Measurements from ENCODE around the gene ADCY7. TPM values are rescaled to one million over a fixed set of nuclear protein-coding genes. Genes with fewer than 3 reads are reported as not detected.

The ADCY7 gene
- total RNA-seq, 1 experiment from 2014 or later = 39.3 TPM

DNA sequence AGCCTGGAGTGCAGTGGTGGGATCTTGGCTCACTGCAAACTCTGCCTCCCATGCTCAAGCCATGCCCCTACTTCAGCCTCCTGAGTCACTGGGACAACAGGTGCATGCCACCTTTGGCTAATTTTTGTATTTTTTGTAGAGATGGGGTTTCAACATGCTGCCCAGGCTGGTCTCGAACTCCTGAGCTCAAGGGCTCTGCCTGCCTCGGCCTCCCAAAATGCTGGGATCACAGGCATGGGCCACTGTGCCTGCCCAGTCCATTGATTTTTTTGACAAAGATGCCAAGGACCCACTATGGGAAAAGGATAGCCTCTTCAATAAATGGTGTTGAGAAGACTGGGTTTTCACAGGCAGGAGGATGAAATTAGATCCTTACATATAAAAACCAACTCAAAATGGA is 10.8 kb upstream of the ADCY7 start:
- Histone ChIP-seq H3K79me2 (ENCODE audit: low read depth) (no peaks in the 10 kb centered on the region), H3K27me3 (ENCODE audit: insufficient read depth, low read depth) (no peaks in the 10 kb centered on the region), H2AFZ (no peak overlapping the region), H3K4me1 (replicated peaks; ENCODE audit: insufficient read depth) (no peaks in the 10 kb centered on the region), H3K4me3 (no peak overlapping the region), H4K20me1 (ENCODE audit: insufficient read depth) (no peaks in the 10 kb centered on the region; the same call in 1 of the 2 replicates), H3K36me3 (ENCODE audit: low read depth) (no peaks in the 10 kb centered on the region), H3K9me2 (ENCODE audit: insufficient read depth) (no peaks in the 10 kb centered on the region), H3F3A (ENCODE audit: insufficient read depth, low read depth) (no peaks in the 10 kb centered on the region), H3K9me3 (ENCODE audit: insufficient read depth, low read depth) (no peaks in the 10 kb centered on the region), H3K27ac (no peak overlapping the region), H3K4me2 (no peak overlapping the region)
- POLR2A ChIA-PET (ENCODE audit: unreplicated experiment) = interaction anchor here (0.6 kb wide), 1 partner anchor 57 kb away, joined by 3 read pairs; no protein-coding TSS in a partner anchor
- no TSS peak for BruUV-seq (replicated peaks)
- TF ChIP-seq EZH2 (IDR thresholded peaks at IDR 0.05; ENCODE audit: low read depth) = no peak
- TF ChIP-seq CTCF (conservative IDR thresholded peaks at IDR 0.05) = no peak
- no peak for DNase-seq
- CTCF ChIA-PET = interaction anchor here (0.7 kb wide), 1 partner anchor 11 kb away, joined by 6 read pairs; the partner anchor contains the start of gene ADCY7
- intact Hi-C loops (cut with micrococcal nuclease; ENCODE audit: unreplicated experiment) = no loop called here

- Histone ChIP-seq H3K27me3 (ENCODE audit: insufficient read depth, low read depth) (no peaks in the 10 kb centered on the region), H3K9me3 (ENCODE audit: insufficient read depth, low read depth) (no peaks in the 10 kb centered on the region), H3K9me2 (ENCODE audit: insufficient read depth) (no peaks in the 10 kb centered on the region), H3K4me2 (no peak overlapping the region), H3F3A (ENCODE audit: insufficient read depth, low read depth) (no peaks in the 10 kb centered on the region), H3K36me3 (ENCODE audit: low read depth) (no peaks in the 10 kb centered on the region), H2AFZ (no peak overlapping the region), H3K79me2 (ENCODE audit: low read depth) (no peaks in the 10 kb centered on the region), H3K4me1 (replicated peaks; ENCODE audit: insufficient read depth) (no peaks in the 10 kb centered on the region), H3K27ac (no peak overlapping the region), H4K20me1 (ENCODE audit: insufficient read depth) (no peaks in the 10 kb centered on the region), H3K4me3 (no peak overlapping the region)
- POLR2A ChIA-PET (ENCODE audit: unreplicated experiment) = no interaction called here
- DNase-seq = no peak
- intact Hi-C loops (cut with micrococcal nuclease; ENCODE audit: unreplicated experiment) = no loop called here
- TF ChIP-seq CTCF (conservative IDR thresholded peaks at IDR 0.05) (no peak), EZH2 (IDR thresholded peaks at IDR 0.05; ENCODE audit: low read depth) (no peak)
- no TSS peak for BruUV-seq (replicated peaks)
- CTCF ChIA-PET = interaction anchor here (0.7 kb wide), 1 partner anchor 1236 kb away, joined by 8 read pairs; no protein-coding TSS in a partner anchor
These were observed 9.7 kb upstream of the ADCY7 start for GRCh38 chr16:50256604-50257003.

- no peak overlapping the region for H3K4me2 ChIP-seq
- H2AFZ ChIP-seq = no peak overlapping the region
- ChIA-PET CTCF (no interaction called here), POLR2A (ENCODE audit: unreplicated experiment) (no interaction called here)
- no peak overlapping the region for H3K27ac ChIP-seq
- H3K4me1 ChIP-seq (replicated peaks; ENCODE audit: insufficient read depth) = no peaks in the 10 kb centered on the region
- TF ChIP-seq EZH2 (IDR thresholded peaks at IDR 0.05; ENCODE audit: low read depth) = no peak
- TF ChIP-seq CTCF (conservative IDR thresholded peaks at IDR 0.05) = no peak
- no peaks in the 10 kb centered on the region for H4K20me1 ChIP-seq (ENCODE audit: insufficient read depth)
- no peaks in the 10 kb centered on the region for H3K79me2 ChIP-seq (ENCODE audit: low read depth)
- no peaks in the 10 kb centered on the region for H3K36me3 ChIP-seq (ENCODE audit: low read depth)
- no peaks in the 10 kb centered on the region for H3K9me3 ChIP-seq (ENCODE audit: insufficient read depth, low read depth)
- DNase-seq = no peak
- BruUV-seq (replicated peaks) = no TSS peak
- intact Hi-C loops (cut with micrococcal nuclease; ENCODE audit: unreplicated experiment) = no loop called here
- no peaks in the 10 kb centered on the region for H3K9me2 ChIP-seq (ENCODE audit: insufficient read depth)
- H3K4me3 ChIP-seq = no peak overlapping the region
- no peaks in the 10 kb centered on the region for H3K27me3 ChIP-seq (ENCODE audit: insufficient read depth, low read depth)
- no peaks in the 10 kb centered on the region for H3F3A ChIP-seq (ENCODE audit: insufficient read depth, low read depth)
These were observed 8.5 kb upstream of the ADCY7 start for GRCh38 chr16:50257876-50258275.
